SIG-M5 treated with dmso at 0.1 percent for 504 hours (cell line): ENCODE data around the gene JAKMIP2.
"Not testable (repeated sequence)": the region's sequence is repeated elsewhere in the genome, so short reads cannot be mapped to it uniquely, and the experiment has no call there.

Experiments used
- DNase-seq: peaks from one replicate; lab custom pipeline; 2025; ENCODE audit not compliant: unreplicated experiment; lab: John Stamatoyannopoulos, UW

Gene JAKMIP2

DNA sequence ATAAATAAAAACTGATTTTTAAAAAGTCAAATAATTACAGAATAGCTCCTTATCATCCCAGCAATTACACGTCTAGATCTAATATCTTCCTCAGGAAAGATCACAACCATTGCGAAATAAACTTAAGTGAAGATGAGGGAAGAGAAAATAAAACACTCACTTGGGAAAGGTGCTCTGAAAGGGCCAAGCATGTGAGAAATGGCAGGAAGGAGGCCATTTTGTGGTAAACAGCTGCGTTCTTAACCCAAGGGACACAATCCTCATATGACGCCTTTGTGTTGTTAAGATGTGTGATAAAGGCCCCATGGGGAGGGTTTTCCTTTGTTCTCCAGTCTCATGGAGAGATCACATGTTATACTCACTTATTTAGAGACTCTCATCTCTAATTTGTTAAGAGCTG is 32.5 kb downstream of the JAKMIP2 start:
- DNase-seq = no peak

DNA sequence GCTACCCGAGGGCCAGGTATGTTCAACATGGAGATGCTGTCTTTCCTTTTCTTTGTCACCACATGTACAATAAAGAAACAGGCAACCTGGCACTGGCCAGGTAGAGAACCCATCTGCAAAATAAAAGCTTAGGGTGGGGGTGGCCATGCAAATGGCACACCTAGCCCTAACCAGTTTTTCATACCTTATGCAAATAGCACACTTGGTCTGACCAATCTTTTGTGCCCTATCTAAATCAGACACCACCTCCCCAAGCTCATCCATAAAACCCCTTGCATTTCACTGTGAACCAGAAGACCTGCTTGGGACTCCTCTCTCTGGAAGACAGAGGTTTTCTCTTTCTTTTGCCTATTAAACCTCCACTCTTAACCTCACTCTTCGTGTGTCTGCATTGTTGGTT is 33.9 kb downstream of the JAKMIP2 start:
- no peak for DNase-seq

GRCh38 chr5:147746986-147747385 is 35.5 kb downstream of the JAKMIP2 start:
- DNase-seq = no peak

DNA sequence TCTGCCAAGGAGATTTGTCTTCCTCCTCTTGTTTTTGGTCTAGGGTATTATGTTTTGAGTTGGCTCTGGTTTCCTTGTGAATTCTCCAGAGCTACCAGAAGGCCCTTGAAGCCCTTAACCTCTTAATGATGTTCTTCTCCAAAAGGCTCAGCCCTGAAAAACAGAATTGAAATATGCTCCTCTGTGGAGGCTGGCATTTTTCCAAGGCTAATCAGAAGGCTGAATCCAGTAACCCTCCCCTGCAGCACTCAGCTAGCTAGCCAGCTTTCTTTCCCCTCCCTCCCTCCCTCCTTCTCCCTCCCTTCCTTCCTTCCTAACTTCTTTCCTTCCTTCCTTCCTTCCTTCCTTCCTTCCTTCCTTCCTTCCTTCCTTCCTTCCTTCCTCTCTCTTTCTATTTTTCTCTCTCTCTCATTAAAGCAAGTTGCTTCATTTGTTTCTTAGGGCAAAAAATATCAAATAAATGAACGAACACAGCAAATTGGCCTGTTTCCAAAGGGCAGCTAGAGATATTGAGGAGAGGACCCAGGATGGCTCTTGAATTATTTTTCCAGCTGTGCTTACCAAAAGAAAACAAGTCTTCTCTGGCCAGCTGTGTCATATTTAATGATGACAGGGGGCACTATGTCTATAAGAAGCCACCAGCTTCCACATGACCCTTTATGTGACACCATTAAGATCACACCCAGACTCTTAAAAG is 38.7 kb downstream of the JAKMIP2 start:
- DNase-seq = no peak

GRCh38 chr5:147743012-147743411 is 39.5 kb downstream of the JAKMIP2 start:
- no peak for DNase-seq

DNA sequence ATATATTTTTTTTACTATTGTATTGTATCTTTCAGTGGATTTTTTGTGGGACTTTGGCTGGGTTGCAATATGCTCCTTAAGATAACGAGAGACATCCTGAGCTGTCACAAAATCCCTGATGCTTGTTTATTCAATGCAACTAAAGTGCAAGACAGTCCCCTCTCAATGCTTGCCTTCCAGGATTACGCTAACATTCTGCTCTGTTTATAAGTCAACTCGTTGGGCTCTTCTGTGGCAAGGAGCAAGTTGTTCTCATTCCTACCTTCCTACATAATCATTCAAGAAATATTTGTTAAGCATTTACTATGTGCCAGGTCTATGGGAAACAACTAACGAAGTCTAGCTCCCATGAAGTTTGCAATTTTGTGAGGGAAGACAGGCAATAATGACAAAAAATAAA is 40.4 kb downstream of the JAKMIP2 start:
- no peak for DNase-seq

DNA sequence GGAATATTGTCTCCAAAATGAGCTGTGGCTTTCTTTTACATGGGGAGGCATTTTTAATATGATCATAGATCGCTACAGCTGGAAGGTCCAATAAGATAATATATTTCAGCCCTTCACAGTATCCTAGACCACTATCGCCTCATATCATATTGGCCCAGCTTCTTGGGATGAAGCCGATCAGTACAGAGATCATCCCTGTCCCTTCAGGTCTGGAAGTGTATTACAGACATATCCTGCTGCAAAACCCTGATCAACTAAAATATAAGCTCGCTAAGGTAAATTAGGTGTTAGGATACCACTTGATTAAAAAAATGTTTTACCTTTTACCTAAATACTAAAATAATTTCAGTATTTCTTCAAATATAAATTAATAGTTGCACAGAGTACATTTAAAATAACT is 41.7 kb downstream of the JAKMIP2 start:
- DNase-seq = no peak

- DNase-seq = no peak
These were observed 44.6 kb downstream of the JAKMIP2 start for GRCh38 chr5:147737921-147738320.

DNA sequence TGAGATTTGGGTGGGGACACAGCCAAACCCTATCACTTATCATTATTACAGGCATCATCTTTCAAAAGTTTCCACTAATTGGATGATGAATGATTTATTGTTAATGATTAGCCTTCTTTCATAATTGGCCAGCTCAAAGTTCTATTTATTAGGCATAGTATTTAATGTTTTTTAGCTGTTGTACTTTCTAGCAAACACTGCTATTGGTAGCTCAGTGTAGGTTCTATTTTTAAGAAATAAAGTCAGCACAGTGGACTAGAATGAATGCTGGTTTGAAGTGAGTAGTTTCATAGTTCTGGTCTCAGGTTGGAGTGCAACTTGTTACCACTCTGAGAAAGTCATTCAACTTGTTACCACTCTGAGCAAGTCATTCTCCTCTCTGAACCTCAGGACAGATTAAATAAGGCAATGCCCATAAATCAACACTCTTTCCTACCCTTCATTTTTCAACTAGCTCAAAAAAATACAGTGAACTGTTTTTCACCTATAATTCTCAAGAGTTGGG is 46.9 kb downstream of the JAKMIP2 start:
- no peak for DNase-seq

- no peak for DNase-seq
These were observed 47.6 kb downstream of the JAKMIP2 start for GRCh38 chr5:147734894-147735293.

- no peak for DNase-seq
These were observed 49.5 kb downstream of the JAKMIP2 start for GRCh38 chr5:147733075-147733474.

DNA sequence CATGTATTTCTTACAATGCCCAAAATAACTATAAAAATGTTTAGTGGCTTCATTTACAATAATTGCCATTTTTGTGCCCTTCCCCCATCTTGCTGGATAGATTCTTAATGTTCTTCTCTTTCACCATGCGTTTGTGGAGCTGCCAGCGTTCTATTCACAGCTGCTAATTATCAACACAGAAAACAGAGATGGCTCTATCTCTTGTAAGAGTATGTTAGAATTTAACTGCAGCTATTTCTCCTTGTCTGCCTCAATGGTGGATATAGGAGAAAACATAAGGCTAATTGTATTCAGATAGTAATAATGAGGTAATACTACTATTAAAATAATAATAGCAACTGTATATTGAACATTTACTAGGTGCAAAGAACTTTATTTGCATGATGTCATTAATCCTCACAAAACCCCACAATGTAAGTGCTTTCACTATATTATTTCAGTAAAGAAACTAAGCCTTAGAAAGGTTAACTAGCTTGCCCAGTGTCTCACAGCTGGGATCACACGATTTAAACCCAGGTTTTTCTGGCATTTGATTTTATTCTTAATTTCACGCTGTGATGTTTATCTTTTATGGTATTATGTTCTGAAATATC is 50.1 kb downstream of the JAKMIP2 start:
- DNase-seq = no peak

DNA sequence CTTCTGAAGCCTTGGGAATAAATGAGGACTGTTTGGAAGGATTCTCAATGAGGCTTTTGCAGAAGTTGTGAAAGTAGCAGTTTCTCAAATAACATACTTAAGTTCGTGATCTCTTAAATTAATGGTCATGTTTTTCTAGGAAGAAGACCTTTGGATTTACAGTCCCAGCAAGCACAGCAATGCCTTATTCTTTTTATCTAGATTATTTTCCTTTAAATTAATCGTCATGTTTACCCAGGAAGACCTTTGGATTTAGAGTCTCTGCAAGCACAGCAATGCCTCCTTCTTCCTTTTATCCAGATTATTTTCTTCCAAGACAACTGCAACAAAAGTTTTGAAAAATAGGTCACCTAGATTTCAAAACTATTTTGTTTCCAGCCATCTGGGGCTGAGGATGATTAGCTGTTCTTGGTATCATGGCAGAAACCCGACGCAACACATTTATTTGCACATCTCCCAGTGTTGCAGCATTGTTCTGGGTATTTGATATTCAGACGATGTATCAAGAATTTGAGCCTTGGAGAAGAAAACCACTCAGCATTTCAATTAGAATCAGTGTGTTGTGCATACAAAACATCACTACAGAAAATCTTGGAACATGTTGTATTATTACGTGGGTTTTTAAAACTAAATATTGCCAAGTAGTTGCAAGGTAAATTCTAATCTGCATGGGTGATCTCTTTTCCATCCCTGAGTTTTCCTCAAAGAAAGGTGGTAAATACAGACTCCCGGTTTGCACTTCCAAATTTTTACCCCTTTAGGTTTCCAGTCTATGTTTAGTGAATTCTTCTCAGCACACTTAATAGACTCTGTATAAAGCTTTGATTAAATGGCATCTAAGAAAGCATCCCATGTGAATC is 50.9 kb downstream of the JAKMIP2 start:
- DNase-seq = no peak

- no peak for DNase-seq
These were observed 55.3 kb downstream of the JAKMIP2 start for GRCh38 chr5:147727200-147727599.

- DNase-seq = not testable (repeated sequence)
These were observed 61.2 kb downstream of the JAKMIP2 start for GRCh38 chr5:147721191-147721960.

DNA sequence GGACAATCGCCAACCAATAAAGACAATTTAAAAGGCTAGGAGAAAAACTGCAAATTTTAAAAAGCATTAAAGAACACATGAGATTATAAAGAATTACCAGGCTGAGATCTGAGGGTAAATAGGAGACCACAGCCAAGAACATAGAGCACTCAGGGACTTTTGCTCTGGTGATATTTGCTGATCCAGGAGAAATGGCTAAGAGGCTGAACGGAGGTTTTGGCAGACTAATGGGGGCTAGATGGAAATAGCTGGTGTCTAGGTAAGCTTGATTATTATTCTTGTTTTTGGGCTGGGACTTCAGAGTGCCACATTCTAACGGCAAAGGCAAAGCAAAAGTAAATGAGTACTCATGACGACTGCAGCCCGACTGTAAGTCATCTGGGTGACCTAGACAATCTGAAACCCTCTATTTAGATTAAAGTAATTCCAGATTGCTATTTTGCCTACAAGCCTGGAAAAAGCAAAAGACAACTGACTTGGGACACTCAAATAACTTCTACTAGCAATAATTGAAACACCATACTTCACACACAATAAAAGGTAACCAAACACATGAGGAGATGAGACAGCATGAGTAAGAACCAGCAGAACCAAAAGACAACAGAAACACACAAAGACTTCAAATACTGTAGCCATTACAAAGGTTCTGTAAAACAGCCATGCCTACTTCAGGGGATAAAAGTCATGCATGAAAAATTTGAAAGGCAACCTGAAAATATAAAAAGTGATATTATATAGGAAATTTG is 68.8 kb downstream of the JAKMIP2 start:
- no peak for DNase-seq

DNA sequence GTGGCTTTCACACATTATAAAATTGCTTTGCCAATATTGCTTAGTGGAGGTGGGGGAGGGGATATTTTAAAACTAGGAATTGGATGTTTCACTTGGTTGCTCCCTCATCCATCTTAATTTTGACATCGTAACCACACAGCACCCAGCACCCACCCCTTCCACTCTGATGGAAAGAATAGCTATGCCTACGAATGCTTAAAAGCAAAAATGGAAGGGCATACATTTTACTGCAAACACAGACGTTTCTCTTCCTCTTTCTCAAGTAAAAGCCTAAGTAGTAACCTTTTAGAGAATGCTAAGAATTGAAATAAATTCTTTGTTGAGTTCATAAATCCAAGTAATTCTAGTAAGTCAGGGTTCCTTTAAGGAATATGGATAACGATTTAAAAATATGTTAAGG is 69.9 kb downstream of the JAKMIP2 start:
- DNase-seq = no peak

DNA sequence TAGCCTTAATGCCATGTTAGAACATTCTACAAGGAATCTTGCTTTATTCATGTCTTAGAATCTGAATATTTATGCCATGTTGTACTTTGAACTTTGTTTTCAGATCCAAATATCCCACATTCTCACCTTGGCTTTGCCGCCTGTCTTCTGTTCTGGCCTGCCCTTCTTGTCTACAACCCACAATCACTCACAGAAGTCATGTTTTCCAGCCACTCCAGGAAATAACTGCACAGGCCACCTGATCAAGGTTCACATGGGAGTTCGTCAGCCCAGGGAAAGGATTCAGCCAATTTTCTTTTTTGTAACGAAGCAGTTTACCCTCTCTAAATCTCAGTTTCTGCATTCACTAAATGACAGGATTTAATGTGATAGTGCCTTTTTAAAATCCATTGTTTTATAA is 70.5 kb downstream of the JAKMIP2 start:
- DNase-seq = no peak

DNA sequence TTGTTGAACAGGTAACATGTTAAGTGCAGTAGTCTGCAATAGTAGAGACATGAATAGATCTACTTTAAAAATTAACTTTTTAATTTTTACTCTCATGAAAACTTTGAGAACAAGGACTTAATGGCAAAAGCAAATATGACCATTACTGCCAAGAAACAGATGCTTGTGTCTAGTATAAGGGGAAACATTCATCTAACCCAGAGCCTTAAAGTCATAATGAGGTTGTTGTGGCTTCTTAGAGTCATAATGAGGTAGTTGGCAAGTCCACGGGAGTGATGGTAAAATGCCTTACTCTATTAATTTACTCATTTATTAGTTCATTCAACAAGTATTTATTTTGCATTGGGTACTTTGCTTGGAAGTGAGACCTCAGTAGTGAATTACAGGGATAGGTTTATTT is 71.5 kb downstream of the JAKMIP2 start:
- no peak for DNase-seq

DNA sequence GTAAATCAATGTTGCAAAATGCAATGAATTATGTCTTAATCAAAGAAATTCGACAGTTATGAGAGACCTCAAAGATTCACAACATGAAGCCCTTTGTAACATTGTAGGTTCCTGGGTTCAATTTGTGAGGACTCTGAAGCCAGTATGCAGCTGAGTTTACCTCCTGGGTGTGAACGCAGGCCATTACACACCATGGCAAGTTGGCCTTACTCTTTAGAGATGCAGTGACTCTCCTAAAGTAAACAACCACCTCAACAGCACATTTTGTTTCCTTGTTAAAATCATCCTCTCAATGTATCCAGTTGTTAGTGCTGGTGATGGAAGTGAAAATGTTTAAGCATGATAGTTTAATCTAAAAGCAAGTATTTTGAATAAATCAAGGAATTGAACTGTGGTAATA is 73.8 kb downstream of the JAKMIP2 start:
- no peak for DNase-seq
